A549 (cell line): ENCODE results near the gene CAMTA1.

Source experiments
- BHLHE40 ChIP-seq: IDR thresholded peaks from 2 replicates; pipeline ENCODE4 v1.6.1; 2012; ENCODE audit warnings: low read depth, low read length, inconsistent platforms
- CHD2 ChIP-seq: fragments of 150-350 bp; IDR thresholded peaks from 2 replicates; pipeline ENCODE4 v1.6.1; 2014; ENCODE audit warnings: low read length; ENCODE audit not compliant: partially characterized antibody
- CTCF ChIP-seq: fragments of >200 bp; sonication (Bioruptor Twin); formaldehyde crosslinking; IDR thresholded peaks from 3 replicates; pipeline ENCODE4 v1.5.1; 2016
- FOSL2 ChIP-seq, 2 experiments: fragments of 450-650 bp in 1 of 2; fragments of >200 bp in 1 of 2; sonication (Bioruptor Twin) in 1 of 2; formaldehyde crosslinking; IDR thresholded peaks; 2 replicates each; pipeline versions ENCODE4 v1.5.0 to v1.6.1; 2016 to 2020; ENCODE audit warnings: mild to moderate bottlenecking in 1 of 2, moderate library complexity in 1 of 2
- JUN ChIP-seq, 2 experiments: fragments of >200 bp; sonication (Bioruptor Twin); formaldehyde crosslinking; IDR thresholded peaks; 2 replicates in 1 of 2; 3 replicates in 1 of 2; pipeline ENCODE4 v1.6.1; 2016 to 2017
- NFE2L2 ChIP-seq: fragments of 150-350 bp; conservative IDR thresholded peaks from 2 replicates; pipeline ENCODE4 v1.6.1; 2014; ENCODE audit warnings: low read length
- POLR2A ChIP-seq: IDR thresholded peaks from 2 replicates; pipeline ENCODE4 v1.6.1; 2012; ENCODE audit warnings: mild to moderate bottlenecking, low read length
- POLR2AphosphoS2 ChIP-seq: conservative IDR thresholded peaks from 2 replicates; pipeline ENCODE4 v1.6.1; 2012; ENCODE audit warnings: low read length, improper control_type of control experiment, inconsistent platforms
- RAD21 ChIP-seq, 2 experiments: fragments of >200 bp in 1 of 2; sonication (Bioruptor Twin) in 1 of 2; formaldehyde crosslinking in 1 of 2; IDR thresholded peaks in 1 of 2; conservative IDR thresholded peaks in 1 of 2; 2 replicates in 1 of 2; 3 replicates in 1 of 2; pipeline ENCODE4 v1.6.1; 2012 to 2018; ENCODE audit warnings: inconsistent platforms in 1 of 2
- ZFP36 ChIP-seq: fragments of 450-650 bp; IDR thresholded peaks from 2 replicates; pipeline ENCODE4 v1.6.1; 2014; ENCODE audit warnings: borderline replicate concordance; ENCODE audit not compliant: partially characterized antibody

- TF ChIP-seq POLR2A (no peak), NFE2L2 (no peak), CHD2 (no peak), CTCF (no peak), BHLHE40 (no peak), ZFP36 (no peak), POLR2AphosphoS2 (no peak), RAD21 (conservative IDR thresholded peaks at IDR 0.05 in 1 of 2, IDR thresholded peaks at IDR 0.05 in 1 of 2) (no peak), FOSL2 (IDR thresholded peaks at IDR 0.05) (no peak), FOSL2 (CRISPR knock-in tag; IDR thresholded peaks at IDR 0.05) (no peak), JUN (IDR thresholded peaks at IDR 0.05) (no peak)
Measured at GRCh38 chr1:7390604-7391000, 605.3 kb downstream of the CAMTA1 start.
